Stimulated activated CD4-positive, alpha-beta T cell treated with anti-CD3 and anti-CD28 coated beads, Interleukin-15, amount 100 ng/mL, for 48 hours (primary cell): ENCODE measurements around the gene TACR2.

Source experiments
- DNase-seq, 2 donors: peaks; one replicate each; pipeline ENCODE4 v3.0.0-alpha.2; 2020; ENCODE audit warnings: low read depth in 2 of 2

Gene TACR2

DNA sequence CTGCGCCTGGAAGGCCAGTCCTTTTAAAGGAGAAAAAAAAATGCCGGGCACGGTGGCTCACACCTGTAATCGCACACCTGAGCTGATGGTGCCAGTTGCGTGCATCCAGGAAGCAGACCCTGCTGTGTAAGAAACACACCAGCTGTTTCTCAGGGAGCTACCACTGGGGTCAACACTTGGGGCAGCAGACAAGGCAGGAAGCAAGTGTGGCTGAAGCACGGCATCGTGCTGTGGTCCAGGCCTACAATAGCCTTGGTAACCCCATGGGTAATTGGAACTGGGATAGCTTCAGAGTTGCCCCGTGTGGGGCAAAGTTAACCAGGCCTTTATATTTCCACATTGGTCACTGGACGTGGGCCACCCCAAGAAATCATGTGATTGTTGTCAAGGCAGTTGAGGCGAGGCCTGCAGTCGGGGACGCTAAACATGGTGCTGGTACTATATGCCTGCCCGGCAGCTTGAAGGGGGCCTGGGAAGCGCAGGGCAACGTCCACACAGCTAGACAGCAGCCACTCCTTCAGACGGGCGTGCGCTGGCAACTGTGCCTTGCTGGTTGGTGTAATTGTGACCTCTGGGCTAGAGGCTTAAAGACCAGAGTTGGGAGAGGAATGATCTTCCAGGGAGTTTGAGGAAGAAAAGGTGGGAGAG is 2.5 kb upstream of the TACR2 start:
- DNase-seq, result no peak

DNA sequence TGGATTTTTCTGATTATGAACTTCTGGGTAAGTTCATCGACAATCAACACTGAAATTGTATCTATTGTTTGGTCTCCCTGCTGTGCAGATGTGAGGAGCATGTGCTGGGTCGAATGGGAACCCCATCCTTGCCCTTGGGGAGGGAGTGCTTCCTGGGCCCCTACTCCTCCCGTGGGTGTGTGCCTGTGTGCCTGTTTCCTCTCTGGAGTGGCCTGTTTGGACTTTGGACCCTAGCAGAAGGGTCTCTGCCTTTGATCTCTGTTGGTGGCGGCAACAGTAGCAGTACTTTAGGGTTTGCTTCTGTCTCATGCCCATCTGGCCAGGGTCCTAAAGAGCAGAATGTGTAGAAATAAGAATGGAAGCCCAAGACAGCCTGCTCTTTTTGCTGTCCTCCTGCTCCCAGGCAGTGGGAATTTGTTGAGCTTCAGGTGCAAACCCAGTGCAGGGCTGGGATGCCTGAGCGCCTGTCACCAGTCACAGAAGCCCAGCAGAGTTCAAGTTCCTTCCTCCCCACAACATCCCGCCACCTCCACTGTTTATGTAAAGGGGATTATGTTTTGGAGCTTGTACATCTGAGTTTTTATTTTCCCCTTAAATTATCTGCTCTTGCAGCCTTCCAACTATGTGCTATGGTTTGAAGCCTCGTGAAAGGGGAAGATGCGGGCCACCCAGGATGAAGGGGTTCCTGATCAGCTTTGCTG is 1.5 kb upstream of the TACR2 start:
- DNase-seq, result no peak

DNA sequence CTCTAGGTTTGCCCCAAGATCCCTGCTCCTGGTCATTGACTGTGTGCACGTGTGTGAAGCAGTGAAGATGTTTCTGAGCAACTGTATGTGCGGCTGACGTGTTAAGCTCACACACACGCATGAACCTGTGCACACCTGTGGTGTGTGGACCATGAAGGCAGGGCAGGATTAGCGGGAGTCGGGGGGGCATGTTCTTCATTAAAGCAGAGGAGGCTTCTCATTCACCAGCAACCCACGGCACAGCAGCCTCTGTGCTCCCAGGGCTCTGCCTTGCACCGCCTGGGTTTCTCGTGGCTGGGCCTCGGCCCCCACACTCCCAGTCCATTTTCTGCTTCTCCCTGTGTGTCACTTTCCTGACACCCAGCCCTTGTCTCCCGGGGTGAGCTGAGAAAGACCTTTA is 824 bp upstream of the TACR2 start:
- DNase-seq, result no peak

DNA sequence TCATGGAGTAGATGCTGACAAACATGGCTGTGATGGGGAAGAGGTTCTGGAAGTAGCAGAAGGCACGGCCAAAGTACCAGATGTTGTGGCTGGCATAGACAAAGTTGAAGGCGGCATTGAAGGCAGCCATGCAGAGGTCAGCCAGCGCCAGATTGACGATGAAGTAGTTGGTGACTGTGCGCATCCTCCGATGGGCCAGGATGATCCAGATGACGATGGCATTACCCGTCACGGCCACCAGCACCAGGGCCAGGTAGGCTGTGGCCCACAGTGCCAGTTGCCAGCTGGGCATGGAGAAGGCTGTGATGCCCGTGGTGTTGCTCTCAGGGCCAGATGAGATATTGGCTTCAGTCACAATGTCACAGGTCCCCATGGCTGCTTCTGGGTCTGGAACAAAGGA is 767 bp downstream of the TACR2 start:
- DNase-seq, result no peak

DNA sequence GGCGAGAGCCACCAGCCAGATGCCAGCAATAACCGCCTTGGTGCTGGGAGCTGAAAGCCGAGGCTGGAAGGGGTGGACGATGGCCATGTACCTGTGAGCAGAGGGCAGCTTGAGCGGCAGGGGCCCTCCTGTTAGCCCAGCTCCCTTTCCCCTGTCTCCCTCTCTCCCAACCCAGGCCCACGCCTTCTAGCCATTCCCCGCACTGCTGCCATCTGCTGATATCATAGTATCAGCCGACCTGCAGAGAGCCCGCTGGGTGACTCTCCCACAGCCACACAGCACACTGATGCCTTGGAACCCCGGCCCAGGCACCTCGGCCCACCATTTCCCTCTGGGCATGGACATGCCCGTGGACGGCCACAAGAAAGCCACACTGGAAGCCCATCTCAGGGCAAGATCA is 1.7 kb downstream of the TACR2 start:
- DNase-seq, result no peak

DNA sequence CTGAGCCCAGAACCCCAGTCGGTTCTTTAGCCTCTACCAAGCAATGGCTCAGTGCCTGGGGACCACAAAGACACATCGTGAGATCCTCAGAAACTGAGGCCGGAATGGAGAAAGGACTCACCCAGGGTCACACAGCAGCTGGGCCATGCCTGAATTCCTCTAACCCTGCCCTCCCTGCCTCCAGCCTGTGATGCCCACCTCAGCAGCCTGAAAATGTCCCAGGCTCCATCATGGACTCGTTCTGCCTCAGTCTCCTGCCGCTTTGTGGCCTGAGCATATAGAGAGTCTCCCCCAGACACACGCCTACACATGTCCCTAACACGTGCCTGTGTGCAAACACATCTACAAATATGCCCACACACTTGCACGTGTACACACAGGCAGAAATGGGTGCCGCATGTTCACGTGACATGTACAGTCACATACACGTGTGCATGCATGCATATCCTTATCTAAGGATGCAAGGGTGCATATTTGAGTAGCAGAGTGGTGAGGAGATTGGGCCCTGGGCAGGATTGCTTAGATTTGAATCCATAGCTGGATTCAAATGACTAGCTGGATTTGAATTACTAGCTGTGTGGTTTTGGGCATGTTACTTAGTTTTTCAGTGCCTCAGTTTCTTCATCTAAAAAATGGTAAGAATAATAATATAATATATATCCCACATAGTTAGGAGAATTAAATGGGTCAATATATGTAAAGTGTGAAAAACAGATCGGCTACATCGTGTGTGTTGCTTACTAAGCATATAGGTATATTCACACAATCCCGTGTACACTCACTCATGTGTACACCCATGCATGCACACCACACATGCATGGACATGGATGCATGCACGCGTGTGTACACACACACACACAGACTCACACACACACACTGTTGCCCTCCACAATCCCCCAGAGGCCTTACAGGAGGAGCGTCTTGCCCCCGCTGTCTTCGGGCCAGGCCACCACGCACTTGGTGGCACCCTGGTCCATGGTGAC is 2.4 kb downstream of the TACR2 start:
- no peak for DNase-seq

DNA sequence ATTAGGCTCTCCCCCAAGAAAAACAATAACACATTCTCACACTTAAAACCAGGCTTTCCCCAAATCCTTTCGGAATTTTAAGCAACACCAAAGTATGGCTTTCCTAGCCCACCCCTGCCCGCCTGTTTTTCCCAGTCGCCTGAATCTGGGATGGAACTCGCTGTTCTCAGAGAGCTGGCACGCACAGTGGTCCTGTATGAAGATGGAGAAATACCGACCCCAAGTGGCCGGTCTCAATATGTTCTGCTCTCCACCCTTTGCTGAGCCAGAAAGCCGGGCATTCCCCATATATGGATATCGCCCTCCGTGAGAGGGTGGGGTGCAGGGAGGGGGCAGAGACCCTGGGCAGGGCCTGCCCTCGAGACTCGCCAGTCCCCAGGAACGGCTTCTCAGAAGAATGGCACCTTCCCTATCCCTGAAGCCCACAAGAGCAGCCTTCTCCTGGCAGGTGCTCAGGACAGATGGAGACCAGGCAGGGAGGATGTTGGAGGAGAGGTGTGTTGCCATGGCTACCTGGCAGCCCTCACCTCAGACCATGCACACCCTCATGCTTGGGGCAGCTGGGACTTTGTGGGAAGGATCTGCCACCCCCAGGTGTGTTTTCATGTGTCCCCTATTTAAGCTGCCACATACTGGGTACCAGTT is 3.4 kb downstream of the TACR2 start:
- no peak for DNase-seq

DNA sequence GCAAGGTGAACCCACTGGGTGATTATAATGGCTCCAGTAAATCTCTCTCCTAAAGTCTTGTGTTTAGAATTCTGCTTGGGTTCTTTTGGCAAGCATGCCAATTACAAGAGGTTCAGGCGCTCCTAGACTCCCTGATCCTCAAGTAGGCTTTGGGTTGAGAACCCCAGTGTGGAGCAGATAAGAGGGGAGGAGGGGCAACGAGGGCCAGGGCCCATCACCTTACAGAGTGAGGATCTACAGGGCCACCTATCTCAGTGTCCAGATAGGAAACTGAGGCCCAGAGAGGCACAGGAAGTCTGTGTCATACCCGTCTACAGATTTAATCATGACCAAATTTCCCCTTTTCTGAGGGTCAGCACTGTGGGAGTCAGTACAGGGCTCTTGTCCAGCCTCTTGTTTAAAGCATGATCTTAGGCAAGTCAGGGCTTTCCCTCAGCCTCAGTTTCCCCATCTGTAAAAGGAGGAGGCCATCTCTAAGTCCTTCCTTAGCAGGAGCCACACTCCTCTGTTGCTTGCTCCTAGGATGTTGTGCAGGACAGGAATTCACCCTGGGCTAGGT is 4.4 kb downstream of the TACR2 start:
- no peak for DNase-seq

DNA sequence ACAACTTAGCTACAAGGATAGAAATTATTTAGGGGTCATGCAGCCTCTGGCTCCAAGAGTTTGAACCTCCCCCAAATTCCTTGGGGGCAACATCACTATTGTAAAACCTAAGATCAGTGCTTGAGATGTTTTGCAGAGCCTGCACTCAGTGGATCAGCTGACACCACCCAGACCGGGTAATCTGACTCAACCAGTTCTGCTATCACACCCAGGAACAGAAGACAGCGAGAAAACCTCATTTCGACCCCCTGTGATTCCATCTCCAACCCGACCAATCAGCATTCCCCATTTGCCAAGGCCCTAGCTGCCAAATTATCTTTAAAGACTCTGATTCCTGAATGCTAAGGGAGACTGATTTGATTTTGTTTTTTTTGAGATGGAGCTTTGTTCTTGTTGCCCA is 5.2 kb downstream of the TACR2 start:
- DNase-seq, result no peak

DNA sequence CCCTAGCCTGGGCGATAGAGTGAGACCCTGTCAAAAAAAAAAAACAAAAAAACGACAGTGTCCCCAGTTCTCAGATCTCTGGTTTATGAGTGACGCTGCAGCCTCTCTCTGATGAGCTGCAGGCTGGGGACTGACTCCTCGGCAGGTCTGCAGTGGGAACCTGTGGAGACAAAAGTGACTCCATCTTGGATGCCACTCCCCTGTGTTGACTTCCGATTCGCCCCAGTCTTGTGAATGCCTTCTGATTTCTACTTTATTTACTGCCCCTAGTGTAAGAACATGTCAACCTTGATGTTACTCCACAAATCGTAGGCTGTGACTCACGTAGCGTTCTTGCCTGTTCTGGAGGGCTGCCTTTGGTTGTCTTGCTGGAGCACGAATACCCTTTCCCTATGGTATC is 6.2 kb downstream of the TACR2 start:
- DNase-seq, result no peak

DNA sequence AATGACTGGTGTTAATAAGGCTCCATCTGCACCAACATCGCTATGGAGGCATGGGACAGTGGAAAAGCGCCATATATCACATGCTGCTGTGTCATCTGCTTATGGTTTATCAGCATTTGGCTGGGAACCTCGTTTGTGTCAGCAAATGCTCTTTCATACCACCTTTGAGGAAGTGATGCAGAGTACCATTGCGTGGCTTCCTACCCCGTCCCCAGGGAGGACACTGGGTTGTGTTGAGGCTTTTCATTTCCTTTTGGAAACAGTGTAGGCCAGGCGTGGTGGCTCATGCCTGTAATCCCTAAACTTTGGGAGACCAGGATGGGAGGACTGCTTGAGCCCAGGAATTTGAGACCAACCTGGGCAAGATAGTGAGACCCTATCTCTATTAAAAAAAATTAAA is 6.8 kb downstream of the TACR2 start:
- DNase-seq, result no peak

DNA sequence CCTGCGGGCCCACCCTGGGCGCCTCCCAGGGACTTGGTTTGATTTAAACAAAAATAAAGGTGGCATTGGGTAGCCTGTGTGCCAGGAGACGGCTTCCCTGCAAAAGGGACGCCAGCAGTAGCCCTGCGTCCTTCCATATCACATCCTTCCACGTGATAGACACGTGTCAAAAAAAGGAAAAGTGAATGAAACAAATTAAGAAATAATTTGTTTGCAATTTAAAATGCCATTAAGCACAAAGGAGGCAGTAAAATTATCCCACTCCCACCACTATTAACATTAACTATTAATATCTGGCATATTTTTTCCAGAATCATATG is 7.6 kb downstream of the TACR2 start:
- DNase-seq, result no peak

DNA sequence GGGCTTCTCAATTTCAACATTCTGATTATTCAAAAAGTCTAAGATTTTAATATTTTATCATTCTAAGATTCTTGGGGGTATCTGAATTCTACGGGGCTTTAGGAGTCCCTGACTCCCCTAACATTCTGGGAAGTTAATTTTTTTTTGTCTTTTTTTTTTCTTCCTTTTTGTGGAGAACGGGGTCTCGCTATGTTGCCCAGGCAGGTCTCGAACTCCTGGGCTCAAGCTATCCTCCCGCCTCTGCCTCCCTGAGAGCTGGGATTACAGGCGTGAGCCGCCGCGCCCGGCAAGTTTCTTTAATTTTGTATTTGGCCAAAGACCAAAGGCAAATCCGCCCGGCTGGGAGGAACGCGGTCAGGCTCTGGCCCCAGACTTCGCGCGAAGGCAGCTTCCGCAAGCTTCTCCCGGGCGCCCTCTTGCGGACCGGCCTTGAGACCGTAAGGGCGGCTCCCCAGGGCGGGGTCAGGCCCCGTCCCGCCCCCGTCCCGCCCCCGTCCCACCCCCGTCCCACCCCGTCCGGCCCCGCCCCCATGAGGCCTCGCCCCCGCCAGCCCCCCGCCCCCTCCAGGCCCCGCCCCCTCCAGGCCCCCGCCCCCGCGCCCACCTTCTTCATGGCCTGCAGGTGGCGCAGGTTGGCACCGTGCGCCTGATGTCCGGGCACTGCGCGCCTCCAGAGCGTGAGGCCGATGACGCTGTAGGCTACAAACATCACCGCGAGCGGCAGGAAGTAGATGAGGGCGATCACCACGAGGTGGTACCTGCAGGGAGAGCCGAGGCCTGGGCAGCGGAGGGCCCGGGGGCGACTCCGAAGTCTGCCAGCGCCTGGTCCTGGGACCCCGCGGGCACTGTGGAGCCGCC is 8.2 kb downstream of the TACR2 start:
- peak; percentile 84 to 85 for DNase-seq

DNA sequence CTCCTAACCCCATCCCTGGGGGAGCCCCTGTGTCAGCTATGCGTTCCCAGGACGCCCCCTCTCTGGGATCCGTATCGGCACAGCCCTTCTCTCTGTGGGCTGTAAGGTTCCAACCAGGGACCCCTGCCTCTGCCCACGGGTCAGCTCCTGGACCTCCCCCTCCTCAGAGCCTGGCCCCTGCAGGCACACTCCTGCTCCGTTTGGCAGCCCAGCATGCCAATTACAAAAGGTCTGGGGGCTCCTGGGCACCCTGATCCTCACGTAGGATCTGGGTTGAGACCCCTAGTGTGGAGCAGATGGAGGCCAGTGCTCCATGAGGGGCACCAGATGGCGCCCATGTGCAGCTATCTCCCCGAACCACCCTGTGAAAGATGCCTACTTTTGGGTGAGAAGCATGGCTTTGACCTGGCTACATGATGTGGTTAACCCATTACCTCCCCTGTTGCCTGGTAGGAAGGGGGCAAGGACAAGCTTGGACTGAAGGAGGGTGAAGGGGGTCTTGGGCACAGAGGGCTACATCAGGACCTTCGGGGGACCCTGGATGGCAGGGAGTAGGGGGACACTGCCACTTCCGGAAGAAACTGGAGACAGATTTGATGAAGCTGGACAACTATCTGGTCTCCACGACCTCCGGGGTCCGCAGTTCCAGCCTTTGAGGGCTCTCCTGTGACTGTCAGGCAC is 9.0 kb downstream of the TACR2 start:
- no peak for DNase-seq

DNA sequence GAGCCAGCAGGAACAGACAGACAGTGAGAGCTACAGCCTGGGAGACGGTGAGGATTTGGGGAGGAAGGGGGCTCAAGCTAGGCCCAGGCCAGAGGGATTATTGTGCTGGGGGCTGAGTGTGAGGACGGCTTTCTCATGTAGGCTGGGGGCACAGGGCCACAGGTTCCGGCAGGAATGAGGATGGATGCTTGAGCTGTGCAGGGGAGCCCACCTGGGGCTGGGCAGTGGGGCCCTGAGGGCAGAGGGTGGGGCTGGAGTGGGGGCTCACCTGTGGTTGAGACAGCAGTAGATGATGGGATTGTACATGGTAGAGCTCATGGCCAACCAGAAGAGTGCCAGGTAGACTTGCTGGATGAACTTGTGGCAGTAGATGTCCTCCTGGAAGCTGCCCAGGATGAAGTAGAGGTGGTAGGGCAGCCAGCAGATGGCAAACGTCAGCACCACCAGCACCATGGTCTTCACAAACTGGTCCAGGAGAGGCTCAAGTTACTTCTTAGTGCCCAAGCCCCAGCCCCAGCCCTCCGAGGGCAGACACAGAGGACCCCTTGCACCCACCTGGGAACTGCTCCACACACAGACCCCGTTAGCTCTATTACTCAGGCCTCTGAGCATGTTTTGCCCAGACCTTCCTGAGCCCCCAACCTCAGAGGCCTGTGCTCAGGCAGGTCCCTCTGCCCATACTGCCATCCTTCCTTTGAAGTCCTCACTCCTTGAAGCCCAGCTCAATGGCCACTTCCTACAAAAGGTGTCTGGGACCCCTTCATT is 9.7 kb downstream of the TACR2 start:
- DNase-seq, result no peak

DNA sequence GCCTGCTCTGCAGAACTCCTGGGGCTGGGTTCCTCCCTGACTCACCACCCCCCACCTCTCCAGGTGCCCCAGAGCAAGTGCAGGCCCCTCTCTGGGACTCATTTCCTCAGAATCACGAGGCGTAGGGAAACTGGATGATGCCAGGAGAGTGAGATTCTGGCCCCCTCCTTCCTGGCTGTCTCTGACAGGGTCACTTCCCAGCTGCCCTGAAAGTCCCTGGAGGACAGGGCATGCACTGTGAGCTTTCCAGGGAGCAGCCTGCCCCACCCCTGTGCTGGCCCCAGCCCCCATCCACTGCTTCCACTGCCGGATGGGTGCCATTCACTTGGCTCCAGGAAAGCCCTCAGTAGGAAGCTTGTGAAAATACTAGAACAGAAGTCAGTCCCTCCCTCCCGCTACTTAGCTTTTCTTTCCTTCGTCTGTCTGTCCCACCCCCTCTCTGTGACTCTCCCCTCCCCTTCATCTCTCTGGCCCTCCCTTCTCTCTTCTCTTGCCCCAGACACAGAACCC is 10.4 kb downstream of the TACR2 start:
- no peak for DNase-seq

DNA sequence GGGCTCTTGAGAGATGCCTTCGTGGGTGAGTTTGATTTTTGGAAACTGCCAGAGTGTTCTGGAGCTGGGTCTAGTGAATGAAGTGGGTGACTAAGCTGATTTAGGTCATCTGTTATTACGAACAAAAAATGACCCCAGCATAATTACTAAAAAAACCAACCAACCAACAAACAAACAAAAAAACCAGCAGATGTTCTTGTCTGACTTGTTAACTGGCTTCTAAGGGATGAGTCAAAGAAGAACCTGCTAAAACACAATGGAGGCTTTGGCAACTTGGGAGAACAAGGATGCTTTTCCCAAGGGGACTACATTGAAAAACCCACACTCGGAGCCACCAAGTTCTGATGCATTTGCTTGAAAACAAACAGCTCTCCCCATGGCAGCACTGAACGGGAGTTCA is 11.5 kb downstream of the TACR2 start:
- no peak for DNase-seq

DNA sequence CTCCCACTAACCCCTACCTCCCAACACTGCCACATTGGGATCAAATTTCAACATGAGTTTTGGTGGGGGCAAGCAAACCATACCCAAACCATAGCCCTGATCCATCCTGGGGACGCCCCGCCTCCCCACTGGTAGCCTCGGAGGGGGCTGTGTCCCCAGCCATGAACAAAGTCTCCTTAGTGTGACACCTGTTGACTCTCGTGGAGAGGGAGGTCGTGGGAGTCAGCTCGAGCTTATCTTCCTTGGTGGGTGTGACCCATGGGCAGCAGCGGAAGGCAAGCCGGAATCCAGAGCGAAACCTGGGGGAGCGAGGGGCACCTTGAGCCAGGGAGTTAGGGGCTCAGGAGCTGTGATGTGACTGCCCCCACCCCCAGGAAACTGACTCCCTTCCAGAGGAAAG is 11.9 kb downstream of the TACR2 start:
- no peak for DNase-seq

DNA sequence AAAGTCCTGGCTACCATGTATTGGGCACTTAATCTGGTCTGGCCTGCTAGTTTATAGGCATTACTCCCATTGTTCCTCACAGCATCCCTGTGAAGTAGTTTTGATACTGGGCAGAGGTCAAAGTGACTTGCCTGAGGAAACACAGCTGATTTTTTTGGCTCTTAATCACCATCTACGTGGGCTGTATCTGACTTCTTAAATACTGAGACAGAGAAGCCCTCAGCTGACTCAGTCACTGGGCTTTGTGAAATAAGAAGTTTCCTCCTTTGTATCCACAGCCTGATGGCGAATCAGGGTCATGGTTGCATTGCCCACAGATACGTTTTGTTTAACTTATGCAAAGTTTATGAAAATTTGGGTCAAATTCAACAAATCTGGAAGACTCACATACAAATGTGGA is 13.2 kb downstream of the TACR2 start:
- DNase-seq, result no peak

DNA sequence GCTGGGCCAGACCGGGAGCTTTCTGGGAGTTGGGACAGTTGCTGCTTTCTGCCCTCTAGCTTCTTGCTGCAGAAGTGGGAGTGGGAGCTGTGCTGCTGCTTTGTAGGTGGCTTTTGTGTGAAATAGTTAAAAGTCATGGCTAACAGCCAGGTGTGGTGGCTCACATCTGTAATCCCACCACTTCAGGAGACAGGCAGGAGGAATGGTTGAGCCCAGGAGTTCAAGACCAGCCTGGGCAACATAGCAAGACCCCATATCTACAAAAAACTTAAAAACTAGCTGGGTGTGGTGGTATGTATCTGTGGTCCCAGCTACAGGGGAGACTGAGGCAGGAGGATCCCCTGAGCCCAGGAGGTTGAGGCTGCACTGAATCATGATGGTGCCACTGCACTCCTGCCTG is 13.7 kb downstream of the TACR2 start:
- no peak for DNase-seq
